GM12873 (cell line): ENCODE measurements around the gene DOLPP1.

Experiments
- TF ChIP-seq, protein P1 (sequence below): IDR thresholded peaks from 2 replicates; pipeline ENCODE4 v1.5.1; 2012; ENCODE audit warnings: low read depth, mild to moderate bottlenecking, moderate library complexity, low read length, control low read depth; ENCODE audit not compliant: insufficient read depth; ENCODE audit errors: missing control alignments

Gene DOLPP1

DNA sequence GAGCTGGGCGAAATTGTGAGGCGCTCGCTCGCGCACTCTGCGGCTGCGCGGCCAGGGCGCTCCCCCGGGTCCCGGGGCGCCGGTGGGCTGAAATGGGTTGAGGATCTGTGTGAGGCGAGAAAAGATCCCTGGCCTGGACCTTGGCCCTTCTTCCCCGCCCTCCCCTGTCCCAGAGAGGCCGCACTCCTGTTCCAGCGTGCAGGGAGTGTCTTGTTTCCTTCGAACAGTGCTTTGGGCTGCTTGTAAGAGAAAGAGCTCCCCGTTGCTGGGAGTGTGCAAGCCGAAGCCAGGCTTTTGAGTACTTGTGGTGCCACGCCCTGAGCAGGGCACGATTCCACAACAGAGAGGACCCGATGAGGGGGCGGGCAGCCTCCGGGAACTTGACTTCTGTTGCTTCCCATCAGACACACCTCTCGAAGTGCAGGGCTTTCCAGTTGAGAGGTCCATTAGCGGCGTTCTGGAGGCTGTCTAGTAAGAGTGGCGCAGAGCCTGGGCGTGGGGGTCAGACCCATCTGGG is 535 bp downstream of the DOLPP1 start:
- TF ChIP-seq, protein P1, sequence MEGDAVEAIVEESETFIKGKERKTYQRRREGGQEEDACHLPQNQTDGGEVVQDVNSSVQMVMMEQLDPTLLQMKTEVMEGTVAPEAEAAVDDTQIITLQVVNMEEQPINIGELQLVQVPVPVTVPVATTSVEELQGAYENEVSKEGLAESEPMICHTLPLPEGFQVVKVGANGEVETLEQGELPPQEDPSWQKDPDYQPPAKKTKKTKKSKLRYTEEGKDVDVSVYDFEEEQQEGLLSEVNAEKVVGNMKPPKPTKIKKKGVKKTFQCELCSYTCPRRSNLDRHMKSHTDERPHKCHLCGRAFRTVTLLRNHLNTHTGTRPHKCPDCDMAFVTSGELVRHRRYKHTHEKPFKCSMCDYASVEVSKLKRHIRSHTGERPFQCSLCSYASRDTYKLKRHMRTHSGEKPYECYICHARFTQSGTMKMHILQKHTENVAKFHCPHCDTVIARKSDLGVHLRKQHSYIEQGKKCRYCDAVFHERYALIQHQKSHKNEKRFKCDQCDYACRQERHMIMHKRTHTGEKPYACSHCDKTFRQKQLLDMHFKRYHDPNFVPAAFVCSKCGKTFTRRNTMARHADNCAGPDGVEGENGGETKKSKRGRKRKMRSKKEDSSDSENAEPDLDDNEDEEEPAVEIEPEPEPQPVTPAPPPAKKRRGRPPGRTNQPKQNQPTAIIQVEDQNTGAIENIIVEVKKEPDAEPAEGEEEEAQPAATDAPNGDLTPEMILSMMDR = no peak

DNA sequence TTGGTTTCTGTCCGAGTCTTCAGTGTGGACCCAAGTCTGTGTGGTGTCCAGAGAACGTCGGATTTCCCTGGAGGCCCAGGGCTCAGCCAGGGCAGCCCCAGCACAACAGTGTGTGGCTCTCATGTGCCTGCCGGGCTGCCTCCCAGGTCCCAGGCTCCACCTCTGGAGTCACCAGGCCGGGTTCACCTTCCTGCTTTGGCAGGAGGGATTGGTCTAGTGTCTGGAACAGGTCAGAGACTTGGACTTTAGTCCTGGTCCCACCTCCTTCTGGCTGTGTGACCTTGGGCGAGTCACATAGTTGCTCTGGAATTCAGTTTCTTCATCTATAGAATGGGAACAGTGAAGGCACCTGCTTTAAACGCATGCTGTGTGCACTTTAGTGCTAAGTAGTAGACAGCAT is 3.2 kb downstream of the DOLPP1 start:
- TF ChIP-seq, protein P1 = no peak

DNA sequence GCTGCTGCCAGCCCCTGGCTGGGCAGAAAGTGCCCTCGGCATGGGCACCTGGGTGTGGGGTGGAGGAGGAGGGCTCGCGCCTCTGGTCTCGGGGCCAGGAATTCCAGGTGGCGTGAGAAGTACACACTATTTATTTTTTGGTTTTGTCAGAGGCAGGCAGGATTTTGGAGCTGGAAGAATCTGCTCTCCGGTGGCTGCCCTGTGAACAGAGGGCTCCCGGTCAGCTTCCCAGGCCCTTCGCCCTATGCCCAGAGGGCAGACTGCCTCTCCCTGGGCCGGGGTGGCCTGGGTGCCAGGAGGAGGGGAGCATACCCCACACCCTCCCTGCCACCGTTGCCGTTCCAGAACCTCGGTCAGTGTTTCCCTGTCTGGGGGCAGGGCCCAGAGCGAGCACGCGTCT is 8.3 kb downstream of the DOLPP1 start:
- TF ChIP-seq, protein P1 = no peak

DNA sequence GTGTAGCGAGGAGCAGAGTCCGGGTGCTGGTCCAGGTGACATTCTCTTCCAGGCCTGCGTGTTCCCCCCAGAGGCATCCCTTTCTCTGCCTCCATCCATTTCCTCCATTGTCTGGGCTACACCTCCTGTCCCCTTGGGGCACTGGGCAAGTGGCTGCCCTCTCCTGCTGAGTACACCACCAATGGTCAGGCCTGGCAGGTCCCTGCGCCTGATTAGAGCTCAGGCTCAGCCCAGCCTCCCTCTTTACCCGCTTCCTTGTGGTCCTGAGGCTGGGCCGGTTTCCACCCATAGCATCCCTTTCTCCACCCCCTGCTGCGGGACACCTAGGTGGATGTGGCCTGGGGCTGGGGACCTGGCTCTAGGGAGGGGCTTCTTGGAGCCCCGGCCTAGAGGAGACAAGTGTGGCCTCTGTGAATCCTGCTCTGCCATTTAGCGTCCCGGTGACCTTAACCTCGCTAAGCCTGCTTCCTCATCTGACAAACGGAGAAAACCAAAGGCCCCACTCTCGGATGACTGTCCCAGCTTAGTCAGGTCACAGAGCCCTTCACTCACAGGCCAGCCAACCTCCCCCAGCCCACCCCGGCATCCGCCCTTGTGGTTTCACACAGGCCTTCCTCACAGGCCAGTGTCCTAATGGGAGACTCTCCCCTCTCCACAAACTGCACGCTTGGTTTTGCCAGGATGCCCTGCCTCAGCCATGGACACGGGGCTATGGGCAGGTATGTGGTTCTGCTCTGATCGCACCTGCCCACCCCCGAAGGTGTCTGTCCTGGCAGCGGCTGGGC is 12.9 kb downstream of the DOLPP1 start:
- TF ChIP-seq, protein P1 = no peak

DNA sequence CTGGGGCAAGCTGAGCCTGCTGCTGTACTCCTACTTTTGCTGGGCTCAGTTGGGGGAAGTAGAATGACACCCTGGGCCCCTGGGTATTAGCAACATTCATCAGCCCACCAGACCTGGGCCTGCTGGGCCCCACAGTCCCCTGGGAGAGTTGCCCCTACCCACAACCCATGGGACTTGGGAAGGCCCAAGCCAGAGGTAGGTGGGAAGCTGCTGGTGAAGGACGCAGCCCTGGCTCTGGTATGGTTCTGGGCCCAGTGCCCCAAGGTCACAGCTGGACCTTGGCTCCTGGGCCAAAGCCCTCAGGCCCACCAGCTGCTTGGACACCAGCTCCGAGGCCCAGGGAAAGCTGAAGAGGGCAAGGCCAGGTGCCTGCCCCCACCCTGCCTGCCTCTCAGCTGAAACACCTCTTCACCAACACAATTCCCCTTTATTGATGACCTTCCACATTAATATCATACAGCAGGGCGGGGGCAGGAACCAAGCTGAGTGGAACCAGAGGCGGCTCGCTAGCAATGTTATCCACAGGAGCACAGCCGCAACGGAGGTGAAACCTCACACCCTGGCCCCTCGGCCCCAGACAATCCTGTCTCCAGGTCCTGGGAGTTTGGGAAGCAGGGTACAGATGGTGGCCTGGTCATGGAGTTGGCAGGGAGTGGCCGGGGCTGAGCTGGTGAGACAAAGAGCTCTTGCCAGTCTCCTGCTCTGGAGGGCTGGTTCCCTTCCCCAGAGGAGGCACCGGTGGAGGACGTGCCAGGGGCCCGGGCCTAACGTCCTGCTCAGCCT is 13.7 kb downstream of the DOLPP1 start:
- TF ChIP-seq, protein P1 = no peak

DNA sequence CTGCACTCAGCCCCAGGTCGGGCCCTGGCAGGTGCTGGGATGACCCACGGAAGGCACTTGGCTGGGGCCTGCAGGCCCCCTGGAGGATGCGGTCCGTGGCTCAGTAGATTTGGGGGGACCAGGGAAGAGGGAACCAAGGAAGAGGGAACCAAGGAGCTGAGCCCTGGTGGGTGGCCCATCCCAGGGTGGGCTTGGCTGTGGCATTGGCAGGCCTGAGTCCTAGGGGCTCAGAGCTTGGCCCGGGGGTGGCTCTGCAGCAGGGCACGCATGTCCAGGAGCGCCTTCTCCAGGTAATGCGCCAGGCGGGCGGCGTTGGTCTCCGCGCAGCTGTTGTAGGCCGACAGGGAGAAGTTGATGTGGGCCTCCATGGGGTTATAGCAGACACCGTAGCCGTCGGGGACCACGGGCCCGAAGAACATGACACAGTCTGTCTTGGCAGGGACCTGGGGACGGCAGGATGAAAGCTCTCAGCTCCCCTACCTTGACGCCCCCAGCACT is 14.3 kb downstream of the DOLPP1 start:
- TF ChIP-seq, protein P1 = no peak

DNA sequence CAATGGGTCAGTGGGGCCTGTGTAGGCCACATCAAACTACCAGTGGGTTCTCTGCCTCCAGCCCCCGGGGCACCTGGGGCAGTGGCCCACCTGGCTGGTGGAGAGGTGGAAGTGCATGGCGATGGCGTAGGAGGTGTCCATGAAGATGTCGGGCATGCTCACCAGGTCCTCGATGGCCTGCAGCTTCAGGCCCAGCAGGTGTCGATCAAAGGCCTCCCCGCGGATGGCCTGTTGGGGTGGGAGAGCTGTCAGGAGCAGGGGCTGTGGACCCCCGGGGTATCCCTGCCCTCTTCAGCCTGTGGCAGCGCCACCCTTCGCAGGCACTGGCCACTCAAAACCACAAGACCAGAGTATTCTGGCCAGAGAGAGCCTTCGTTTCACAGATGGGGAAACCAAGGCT is 15.0 kb downstream of the DOLPP1 start:
- TF ChIP-seq, protein P1 = no peak
